Right lobe of liver (tissue), 4 donors: ENCODE data around the gene GPBAR1.

Experiments
- CTCF ChIP-seq, 4 donors: fragments of 200-600 bp in 3 of 4; fragments of 450-650 bp in 1 of 4; IDR thresholded peaks; one replicate each; pipeline versions ENCODE4 v1.5.1 to v1.8.0; 2016 to 2022; ENCODE audit warnings: antibody characterized with exemption in 4 of 4, mild to moderate bottlenecking in 2 of 4
- POLR2A ChIP-seq: fragments of 450-650 bp; IDR thresholded peaks from one replicate; pipeline ENCODE4 v1.6.1; 2017; ENCODE audit warnings: antibody characterized with exemption, mild to moderate bottlenecking
- donor health status: DM: no; HTN: no; CAD: no.
- donor health status: DM: no; HTN: no; CAD: no.
- donor health status: DM: no; HTN: yes; CAD: no.

- TF ChIP-seq POLR2A = no peak
- no peak for TF ChIP-seq CTCF (IDR thresholded peaks at IDR 0.05)
Measured at GRCh38 chr2:218236829-218237228, 24.0 kb upstream of the GPBAR1 start.
